Measurements from ENCODE around the gene GXYLT1.
A peak's percentile ranks its signal among the peaks of the same experiment; 100 is the strongest.
"Not testable (repeated sequence)": the region's sequence is repeated elsewhere in the genome, so short reads cannot be mapped to it uniquely, and the experiment has no call there.

Gene GXYLT1

GRCh38 chr12:42097971-42098370 is 46.7 kb downstream of the GXYLT1 start:
- no peak for DNase-seq (ENCODE audit: low read depth)

- no peak for DNase-seq (ENCODE audit: low read depth)
These were observed 50.4 kb downstream of the GXYLT1 start for GRCh38 chr12:42094277-42094676.

GRCh38 chr12:42091769-42092168 is 52.9 kb downstream of the GXYLT1 start:
- no peak for DNase-seq (ENCODE audit: low read depth)

- DNase-seq (ENCODE audit: low read depth) = no peak
These were observed 53.8 kb downstream of the GXYLT1 start for GRCh38 chr12:42090899-42091298.

- DNase-seq (ENCODE audit: low read depth) = no peak
These were observed 58.6 kb downstream of the GXYLT1 start for GRCh38 chr12:42086031-42086430.

GRCh38 chr12:42085594-42085993 is 59.1 kb downstream of the GXYLT1 start:
- no peak for DNase-seq (ENCODE audit: low read depth)

- no peak for DNase-seq (ENCODE audit: low read depth)
These were observed 60.2 kb downstream of the GXYLT1 start for GRCh38 chr12:42084522-42084921.

GRCh38 chr12:42076976-42077375 is 67.7 kb downstream of the GXYLT1 start:
- peak; percentile 22 for DNase-seq (ENCODE audit: low read depth)

- DNase-seq (ENCODE audit: low read depth) = no peak
These were observed 74.6 kb downstream of the GXYLT1 start for GRCh38 chr12:42070036-42070435.

GRCh38 chr12:42059127-42059526 is 85.5 kb downstream of the GXYLT1 start:
- DNase-seq (ENCODE audit: low read depth) = no peak

- DNase-seq (ENCODE audit: low read depth) = no peak
These were observed 88.5 kb downstream of the GXYLT1 start for GRCh38 chr12:42056130-42056529.

- no peak for DNase-seq (ENCODE audit: low read depth)
These were observed 91.2 kb downstream of the GXYLT1 start for GRCh38 chr12:42053456-42053855.

GRCh38 chr12:42048980-42049379 is 95.7 kb downstream of the GXYLT1 start:
- not testable (repeated sequence) for DNase-seq (ENCODE audit: low read depth)

GRCh38 chr12:42039577-42039976 is 105.1 kb downstream of the GXYLT1 start:
- DNase-seq (ENCODE audit: low read depth) = no peak

- no peak for DNase-seq (ENCODE audit: low read depth)
These were observed 105.5 kb downstream of the GXYLT1 start for GRCh38 chr12:42039176-42039575.

GRCh38 chr12:42031847-42032564 is 112.7 kb downstream of the GXYLT1 start:
- no peak for DNase-seq (ENCODE audit: low read depth)

Data from CMK (cell line).